ENCODE measurements around the gene MEP1B.

DNA sequence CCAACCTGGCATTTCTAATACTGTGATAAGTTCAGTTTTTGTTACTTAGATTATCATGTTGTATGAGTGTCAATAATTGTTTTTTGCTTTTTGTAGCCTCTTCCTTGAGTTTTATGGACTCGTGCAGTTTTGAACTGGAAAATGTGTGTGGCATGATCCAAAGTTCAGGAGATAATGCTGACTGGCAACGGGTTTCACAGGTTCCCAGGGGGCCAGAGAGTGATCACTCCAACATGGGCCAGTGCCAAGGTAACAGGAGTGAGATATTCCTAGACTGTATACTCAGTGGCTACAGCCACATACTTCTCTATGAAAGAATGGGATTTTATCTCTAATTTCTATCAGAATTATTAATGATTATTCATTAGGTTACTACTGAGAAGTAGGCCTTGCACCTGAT, 18.2 kb downstream of the MEP1B start:
- TF ChIP-seq POLR2AphosphoS5 (IDR thresholded peaks at IDR 0.05; ENCODE audit: borderline replicate concordance, low read depth, low read length) (no peak), EZH2 (IDR thresholded peaks at IDR 0.05) (no peak)

Measured in SK-N-MC (cell line).